ENCODE data around the gene SLC44A1.

The SLC44A1 gene

DNA sequence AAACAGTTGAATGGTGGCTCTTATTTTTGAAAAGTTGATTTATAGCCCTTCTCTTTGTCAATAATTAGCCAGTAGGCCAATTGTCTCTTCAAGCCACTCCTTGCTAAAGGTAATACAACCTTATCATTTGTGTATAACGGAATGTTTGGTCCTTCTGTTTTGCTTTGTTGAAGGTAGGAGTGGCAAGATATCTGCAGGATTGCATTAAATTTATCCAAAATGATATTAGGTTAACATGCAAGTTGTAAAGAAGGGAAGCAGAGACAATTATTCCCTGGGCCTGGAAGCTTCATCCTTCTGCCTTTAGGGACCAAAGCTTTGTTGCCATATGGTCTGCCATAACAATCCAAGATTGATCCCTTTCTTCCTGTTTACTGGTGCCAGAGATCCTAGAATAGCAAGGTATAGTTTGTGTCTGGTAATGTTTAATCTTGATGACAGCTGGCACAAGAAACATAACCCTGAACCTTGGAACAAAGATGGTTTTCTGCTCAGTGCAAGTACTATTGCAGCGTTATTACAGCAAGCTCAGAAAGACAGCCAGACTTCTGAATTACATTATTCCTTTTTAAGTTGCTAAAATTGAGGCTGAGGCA is 187.9 kb downstream of the SLC44A1 start:
- no peak for DNase-seq (ENCODE audit: low read depth)

DNA sequence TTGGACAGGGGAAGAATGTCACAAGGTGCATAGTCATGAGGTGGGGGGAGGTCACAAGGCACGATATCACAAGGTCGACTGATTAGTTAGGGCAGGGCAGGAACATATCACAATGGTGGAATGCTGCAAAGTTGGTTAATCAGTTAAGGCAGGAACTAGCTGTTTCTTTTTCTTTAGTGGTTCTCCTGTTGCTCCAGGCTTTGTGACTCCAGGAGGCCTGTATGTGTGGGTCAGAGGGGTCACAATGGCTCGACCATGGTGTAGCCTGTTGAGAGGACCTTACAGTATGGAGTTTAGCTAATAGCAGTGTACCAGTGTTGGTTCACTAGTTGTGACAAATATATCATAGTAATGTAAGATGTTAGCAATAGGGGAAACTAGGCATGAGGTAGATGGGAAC is 191.0 kb downstream of the SLC44A1 start:
- no peak for DNase-seq (ENCODE audit: low read depth)

DNA sequence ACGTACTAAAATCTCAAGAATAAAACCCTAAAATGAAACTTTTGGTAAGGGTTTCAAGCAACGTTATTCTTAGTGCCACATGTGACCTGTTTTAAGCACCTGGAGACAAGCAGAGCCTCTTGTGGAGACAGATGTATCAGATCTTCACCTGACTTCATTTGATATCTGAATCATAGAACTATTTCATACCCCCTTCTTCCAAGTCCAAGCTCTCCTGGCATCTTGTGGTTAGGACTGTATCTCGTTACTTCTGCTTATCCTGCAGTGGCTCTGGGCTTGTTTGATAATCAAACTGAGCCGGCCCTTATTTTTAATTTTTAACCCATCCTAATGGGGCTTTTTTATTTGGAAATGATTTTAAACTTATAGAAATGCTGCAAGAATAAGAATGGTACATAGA is 192.3 kb downstream of the SLC44A1 start:
- no peak for DNase-seq (ENCODE audit: low read depth)

DNA sequence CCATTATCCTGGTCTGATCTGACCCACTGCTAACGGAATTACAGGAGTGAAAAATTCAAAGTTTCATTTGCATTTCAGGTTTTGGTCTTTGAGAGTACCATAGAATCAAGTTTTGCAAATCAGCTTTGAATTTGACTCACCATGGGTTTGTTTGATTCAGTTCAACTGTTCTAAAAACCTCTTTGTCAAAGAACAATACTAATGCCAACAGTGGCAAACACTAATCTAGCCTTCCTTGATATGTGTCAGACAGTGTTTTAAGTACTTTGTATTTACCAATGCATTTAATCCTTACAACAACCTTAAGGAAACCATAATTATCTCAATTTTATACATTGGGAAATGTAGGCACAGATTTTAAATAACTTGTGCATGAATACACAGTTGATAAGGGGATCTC is 193.3 kb downstream of the SLC44A1 start:
- no peak for DNase-seq (ENCODE audit: low read depth)

DNA sequence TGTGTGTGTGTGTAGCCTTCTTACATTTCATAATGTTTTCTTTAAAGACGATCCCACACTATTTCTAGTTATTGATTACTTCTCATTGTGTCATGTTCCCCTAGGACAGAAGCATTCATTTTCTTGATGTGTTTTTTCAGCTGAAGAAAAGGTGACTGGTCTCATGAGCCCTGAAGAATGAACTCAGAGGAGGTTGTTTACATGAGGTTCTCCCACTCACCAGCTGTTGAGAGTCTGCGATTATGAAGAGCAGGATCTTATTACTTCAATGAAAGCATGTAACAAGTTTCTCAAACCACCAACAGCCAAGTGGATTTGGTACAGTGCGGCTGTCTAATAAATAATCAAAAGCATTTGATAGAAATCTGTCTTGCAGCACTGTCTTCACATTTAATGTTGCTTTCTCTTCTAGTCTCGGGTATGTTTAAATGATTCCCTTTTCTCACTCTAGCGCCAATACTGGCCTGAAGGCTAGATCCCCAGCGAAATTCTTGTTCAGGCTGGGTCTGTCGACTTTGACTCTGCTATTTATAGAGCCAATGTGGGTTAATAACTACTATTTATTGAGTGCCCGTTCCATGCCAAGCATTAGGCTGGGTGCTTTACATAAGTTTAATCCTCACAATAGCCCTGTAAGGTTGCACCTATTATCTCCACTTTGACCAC is 193.8 kb downstream of the SLC44A1 start:
- DNase-seq (ENCODE audit: low read depth) = no peak

DNA sequence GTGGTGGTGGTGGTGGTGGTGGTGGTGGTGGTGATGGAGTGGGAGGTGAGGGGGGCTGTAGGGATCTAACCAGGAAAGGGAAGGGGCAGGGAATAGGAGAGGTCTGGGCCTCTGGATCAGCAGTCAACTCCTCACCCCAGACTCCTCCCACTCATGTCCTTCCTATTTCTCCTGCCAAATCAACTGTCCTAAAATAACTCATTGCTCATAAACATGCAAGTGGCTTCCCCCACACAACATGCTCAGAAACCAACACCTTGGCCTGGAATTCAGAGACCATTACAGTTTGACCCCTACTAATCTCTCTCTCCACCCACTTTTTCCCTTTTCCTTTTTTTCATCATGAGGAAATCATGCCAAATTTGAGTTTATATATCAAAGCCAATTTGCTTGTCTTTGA is 195.0 kb downstream of the SLC44A1 start:
- no peak for DNase-seq (ENCODE audit: low read depth)

DNA sequence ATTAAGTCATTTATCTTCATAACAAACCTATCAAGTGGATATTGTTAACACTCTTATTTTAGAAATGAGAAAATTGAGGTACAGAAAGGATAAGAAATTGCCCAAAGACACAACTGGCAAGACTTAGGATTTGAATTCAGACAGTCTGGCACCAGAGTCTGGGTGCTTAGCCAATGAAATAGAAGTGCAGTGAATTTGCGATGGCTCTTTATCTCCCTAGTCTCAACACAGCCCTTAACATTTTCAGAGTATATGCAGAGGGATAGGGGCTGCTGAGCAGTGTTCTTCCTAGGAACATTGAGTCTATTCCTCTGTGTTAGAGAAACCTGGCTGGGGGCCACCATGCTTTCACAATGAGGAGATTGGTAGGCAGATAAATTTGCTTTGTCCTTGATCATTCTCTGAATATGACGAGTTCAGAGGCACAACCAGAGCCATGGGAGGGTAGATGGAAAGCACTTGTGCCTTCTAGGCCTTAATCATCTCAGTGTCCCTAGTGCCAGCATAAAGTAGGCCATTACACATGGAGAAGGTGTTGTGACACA is 197.2 kb downstream of the SLC44A1 start:
- no peak for DNase-seq (ENCODE audit: low read depth)

DNA sequence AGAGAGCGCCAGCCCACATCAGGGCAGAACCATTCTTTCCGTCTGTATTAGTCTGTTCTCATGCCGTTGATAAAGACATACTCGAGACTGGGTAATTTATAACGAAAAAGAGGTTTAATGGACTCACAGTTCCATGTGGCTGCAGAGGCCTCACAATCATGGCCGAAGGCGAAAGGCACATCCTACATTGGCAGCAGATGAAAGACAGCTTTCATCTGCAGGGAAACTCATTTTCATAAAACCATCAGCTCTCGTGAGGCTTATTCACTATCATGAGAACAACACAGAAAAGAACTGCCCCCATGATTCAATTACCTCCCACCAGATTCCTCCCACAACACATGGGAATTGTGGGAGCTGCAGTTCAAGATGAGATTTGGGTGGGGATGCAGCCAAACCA is 198.7 kb downstream of the SLC44A1 start:
- DNase-seq (ENCODE audit: low read depth) = no peak

DNA sequence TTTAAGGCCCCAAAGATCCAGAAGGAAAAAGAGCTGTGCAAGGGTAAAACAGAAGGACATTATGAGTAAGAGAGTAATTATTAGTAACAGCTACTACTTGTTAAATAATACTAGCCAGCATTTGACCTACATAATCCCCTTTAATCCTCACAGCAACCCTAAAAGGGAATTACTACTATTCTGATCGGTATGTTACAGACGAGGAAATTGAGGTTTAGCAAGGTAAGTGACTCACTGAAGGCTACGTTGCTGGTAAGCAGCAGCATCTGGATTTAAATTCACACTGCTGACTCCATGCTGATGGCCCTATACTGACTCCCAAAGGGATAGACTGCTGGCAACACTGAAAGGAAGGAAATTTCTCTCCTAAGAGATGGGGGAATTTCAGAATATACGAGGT is 199.7 kb downstream of the SLC44A1 start:
- no peak for DNase-seq (ENCODE audit: low read depth)

DNA sequence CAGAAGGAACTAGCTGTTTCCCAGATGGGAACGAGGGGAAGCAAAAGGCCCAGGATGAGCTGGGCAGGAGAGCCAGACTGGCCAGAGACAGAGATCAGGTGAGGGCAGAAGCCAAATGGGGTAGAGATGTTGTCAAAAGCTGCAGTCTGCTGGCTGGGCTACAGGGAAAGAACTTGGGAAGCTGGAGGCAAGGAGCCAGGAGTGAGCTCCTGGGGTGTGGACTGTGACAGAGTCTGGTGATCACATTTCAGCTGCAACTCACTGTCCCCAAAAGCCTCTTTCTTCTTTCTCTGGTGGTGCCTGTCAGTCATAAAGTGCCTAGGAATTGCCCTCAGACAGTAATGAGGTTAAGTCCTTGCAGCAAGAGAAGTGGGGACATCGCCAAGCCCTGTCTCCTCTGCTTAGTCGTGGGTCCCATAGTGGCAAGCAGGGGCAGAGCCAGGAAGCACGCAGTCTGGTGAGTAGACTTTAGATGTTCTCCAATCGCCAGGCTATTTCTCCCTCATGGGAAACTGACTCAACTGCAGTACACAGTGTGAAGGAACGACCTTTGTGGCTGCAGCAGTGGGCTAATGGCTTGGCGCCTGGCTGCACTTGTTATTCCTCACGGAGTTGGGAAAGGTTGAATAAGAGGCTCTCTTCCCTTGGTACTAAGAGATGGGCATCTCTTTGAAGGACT is 200.9 kb downstream of the SLC44A1 start:
- DNase-seq (ENCODE audit: low read depth) = no peak

DNA sequence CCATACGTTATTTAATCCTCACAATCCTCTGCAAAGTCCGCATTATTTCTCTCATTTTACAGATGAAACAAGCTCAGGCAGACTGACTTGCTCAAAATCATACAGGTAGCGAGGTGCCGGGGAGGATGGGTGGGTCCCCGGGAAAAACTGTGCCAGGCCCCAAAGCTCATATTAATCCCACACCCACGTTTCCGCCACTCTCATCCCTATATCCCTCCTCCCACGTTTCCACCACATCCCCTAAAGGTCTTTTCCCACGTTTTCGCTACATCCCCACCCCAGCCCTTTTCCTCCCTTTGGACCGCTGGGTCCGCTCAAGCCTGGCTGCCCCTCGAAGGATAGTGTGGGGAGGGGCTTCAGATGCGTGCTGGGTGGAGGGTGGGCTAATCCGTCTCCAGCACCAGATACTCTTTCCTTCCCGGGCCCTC is 202.9 kb downstream of the SLC44A1 start:
- DNase-seq (ENCODE audit: low read depth) = no peak

DNA sequence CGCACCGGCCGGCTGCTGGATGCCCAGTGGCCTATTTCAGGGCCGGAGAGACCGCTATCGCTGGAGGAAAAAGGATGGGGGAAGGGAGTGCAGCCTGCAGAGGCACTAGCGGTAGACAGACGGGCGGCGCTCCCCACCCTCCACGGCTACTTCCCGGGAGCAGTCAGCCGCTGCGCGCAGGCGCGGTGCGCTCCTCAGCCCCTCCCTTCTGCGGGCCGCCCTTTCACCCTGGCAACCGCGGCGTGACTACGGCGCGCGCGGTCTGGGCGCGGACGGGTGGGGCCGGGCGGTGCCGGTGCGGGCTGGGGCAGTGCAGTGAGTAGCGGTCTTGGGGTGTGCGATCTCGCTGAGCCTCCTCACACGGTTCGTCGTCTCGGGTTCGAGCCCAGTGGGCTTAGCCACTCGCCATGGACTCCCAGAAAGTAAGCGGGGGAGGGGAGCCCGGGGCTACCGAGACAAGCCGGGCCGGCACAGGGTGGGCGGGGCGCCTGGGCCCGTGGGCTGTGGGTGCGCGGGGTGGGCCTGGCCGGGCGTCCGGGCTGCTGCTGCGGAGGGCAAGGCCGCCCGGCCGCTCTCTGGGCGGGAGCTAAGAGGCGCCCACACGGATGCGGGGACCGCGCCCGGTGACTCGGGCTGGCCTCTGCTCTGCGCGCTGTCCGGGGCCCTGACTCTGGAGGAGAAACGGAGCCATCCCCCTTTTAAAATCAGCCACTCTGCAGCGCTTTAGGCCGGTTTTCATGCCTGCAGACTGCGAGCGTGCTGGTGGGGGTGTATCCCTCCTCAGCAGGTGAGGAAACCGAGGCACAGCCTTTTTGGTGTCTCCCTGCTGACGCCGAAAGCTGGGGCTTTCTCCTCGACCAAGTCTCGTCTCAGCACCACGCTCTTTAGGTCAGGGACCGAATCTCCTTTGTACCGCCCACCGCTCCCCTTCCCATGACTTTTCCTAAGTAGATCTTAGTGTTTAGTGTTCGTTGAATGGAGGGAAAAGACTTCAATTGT is 203.7 kb downstream of the SLC44A1 start, which contains the start of gene FSD1L:
Gene FSD1L (plus strand): TSS at position 221 of the 999 bp plus-strand sequence. CDS start 187 bp downstream, at position 408.
- peak; percentile 84 for DNase-seq (ENCODE audit: low read depth)

DNA sequence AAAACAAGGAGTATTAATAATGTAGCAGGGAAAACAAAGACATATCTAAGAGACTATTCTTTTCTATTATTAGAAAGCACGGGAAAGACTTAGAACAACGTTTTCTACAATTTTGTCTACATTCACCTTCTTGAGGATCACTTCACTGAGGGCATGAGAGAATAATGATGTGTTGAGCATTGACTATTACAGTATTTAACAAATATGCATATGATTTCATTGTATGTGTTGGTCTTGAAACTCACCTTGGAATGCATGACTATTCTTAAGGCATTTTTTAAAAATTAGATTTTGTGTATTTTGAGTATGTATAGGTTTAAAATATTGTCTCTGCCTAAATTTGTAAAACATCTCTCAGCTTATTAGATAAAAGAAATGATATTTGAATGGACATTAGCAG is 204.6 kb downstream of the SLC44A1 start:
- DNase-seq (ENCODE audit: low read depth) = no peak

DNA sequence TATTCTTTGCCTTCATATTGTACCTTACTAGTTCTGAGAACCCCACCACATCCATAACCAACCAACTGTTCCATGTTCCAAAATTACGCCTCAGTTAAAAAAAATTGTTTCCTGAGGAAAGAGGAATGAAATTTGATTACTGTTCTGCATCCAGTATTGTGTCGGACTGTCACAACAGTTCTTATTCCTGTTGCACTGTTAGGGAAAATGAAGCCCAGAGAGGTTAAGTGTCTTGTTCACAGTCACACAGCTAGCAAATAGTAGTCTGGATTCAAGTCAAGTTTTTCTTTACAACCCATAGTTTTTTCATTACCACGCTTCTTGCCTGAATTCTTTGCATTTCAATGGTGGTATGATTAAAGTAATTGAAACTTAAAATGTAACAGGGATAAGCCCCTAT is 207.7 kb downstream of the SLC44A1 start:
- no peak for DNase-seq (ENCODE audit: low read depth)

DNA sequence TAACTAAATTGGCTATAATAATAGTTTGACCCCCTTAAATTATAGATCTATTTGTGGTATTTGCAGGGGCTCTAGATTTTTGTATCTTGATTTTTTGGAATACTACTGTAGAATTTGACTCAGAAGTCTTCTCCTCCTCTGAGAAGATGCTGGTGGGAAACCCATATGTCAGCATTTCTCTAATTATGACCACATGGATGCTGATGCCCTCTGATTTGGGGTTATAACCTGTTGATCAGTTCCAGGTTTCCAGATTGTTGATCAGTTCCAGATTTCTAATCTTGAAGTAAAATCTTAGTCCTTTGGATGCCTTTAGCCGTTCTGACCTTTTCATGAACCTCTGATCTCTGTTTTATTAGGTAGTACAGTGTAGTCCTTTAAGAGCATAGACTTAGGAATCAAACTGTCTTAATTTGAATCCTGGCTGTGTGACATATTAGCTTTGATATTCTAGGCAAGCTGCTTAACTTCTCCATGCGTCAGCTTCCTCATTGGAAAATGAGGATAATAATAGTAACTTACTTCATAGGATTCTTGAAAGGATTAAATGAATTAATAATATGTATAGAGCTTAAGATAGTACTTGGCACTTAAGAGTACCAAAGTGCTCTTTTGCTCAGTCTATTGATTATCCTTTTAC is 211.5 kb downstream of the SLC44A1 start:
- no peak for DNase-seq (ENCODE audit: low read depth)

DNA sequence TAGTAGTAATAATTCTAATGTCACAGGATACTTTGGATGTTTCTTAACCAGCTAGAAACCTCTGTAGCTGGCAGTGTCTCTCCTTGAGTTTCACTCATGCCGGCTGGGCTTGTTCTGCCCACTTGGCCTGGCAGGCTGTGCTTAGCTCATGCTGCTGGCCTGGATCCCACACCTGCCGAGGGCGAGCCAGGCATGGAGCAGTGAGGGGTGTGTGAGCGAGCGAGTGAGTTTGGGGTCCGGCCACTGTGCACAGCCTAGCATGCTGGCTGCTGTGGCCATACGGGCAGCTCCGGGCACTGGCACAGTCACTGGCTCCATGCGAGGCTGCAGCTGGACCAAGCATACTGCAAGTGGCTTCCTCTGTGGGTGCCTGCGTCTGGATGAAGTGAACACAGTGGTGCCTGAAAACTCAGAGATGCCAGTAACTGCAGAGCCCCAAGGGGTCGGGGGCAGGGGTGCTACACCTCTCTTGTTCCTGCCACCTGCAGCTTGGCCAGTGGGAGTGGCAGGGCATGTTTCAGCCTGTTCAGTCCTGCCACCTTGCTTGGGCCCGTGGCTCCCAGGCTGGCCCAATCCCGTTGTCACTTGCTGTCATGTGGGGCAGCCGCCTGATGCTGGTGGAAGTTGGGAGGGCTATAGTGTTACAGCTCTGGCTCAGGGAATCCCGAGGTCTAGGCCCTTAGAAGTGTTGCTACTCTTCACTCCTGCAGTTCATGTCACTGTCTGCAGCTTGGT is 213.3 kb downstream of the SLC44A1 start:
- DNase-seq (ENCODE audit: low read depth) = no peak

DNA sequence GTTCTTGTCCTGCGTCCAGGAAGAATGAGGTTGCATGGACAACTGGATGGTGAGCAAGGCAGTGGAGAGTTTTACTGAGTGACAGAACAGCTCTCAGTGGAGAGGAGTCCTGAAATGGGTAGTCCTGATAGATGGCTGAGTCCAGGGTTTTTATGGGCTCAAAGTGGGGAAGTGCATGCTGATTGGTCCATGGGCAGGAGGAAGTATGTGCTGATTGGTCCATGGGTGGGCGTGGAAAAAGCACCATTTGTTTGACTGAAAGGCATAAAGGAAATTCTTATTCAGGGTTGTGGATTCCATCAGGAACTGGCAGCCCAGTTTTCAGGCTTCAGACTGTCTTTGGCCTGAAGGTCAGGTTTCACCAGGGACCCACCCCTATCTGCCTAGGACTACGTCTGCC is 214.0 kb downstream of the SLC44A1 start:
- no peak for DNase-seq (ENCODE audit: low read depth)

DNA sequence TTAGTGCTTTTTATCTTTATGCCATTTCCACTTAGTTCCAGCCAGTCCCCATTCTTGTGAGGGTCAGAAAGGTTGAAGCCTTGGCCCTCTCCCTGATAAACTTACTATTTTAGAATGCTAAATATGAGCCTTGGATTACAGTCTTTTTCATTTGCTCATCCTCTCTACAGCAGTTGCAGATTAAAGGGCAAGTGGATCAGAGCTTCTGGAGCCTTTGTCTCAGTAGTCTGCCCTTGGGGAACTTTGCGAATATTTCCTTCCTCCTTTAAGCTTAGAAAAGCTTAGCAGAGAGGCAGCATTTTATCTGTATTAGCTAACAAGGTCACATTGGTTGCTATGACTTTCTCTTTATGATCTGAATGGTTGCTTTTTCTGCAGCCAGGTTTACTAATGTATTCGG is 214.9 kb downstream of the SLC44A1 start:
- DNase-seq (ENCODE audit: low read depth) = no peak

DNA sequence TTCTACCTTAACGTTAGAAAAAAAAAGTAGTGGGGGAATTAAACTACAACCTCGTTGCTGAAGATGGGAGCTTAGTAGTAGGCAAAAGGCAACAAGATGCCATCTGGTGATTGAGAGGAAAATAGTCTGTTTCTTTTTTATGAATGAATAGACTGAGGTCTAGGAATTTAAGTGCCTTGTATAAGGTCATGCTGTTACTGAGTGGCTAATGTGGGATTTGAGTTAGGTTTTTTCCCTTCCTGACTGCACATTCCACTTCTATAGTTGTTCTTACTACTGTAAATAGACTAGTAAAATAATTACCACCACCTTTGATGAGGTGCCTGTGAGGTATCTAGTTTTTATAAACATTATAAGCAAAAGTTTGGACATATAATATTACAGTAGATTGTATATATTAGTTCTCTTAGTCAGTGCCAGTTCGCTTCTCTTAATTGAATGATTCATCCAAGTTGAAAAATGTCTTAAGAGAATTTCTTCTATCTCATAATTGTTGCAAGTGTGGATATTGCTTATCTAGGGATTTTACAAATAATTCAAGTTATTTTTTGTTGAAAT is 222.5 kb downstream of the SLC44A1 start:
- DNase-seq (ENCODE audit: low read depth) = no peak

DNA sequence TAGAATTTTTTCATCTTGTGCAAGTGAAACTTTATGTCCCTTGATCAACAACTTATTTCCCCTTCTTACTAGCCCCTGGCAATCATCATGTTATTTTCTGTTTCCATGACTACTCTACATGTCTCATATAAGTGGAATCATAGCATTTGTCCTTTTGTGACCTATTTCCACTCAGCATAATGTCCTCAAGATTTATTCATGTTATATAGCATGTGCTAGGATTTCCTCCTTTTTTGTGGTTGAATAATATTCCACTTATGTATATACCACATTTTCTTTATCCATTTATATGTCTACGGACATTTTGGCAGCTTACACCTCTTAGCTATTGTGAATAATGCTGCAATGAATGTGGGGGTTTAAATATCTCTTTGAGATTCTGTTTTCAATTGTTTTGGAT is 224.4 kb downstream of the SLC44A1 start:
- DNase-seq (ENCODE audit: low read depth) = no peak

Data from activated T-cell treated with anti-CD3 and anti-CD28 coated beads for 48 hours (primary cell).